Prostate gland (tissue), 2 donors: ENCODE data around the gene KCTD21.

ENCODE experiments used
- POLR2A ChIP-seq: fragments of 450-650 bp; IDR thresholded peaks from one replicate; pipeline ENCODE4 v1.6.1; 2016; ENCODE audit warnings: antibody characterized with exemption, mild to moderate bottlenecking
- POLR2AphosphoS5 ChIP-seq: sonication (generic); formaldehyde crosslinking; IDR thresholded peaks from one replicate; pipeline ENCODE4 v1.6.1; 2017; ENCODE audit warnings: antibody characterized with exemption
- TF ChIP-seq, protein P1 (sequence below), 4 experiments: fragments of 200-600 bp in 2 of 4; fragments of 450-650 bp in 2 of 4; sonication (generic) in 2 of 4; IDR thresholded peaks; 1 replicate in 3 of 4; 2 replicates in 1 of 4; pipeline ENCODE4 v1.5.1; 2016 to 2019; ENCODE audit warnings: antibody characterized with exemption in 4 of 4, mild to moderate bottlenecking in 2 of 4, moderate library complexity in 2 of 4

DNA sequence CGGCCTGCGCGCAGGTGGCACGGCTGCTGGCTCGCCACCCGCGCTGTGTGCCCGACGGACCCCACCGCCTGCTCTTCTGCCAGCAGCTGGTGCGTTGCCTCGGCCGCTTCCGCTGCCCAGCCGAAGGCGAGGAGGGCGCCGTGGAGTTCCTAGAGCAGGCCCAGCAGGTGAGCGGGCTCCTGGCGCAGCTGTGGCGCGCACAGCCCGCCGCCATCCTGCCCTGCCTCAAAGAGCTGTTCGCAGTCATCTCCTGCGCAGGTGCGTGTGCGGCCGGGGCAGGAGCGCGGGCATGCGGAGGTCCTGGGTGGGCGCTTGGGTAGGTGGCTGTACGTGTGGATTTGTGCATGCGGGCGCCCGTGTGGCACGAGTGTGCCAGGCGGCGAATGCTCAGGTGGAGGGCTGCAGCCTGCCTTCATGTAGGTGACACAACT is 8.2 kb upstream of the KCTD21 start:
- TF ChIP-seq, protein P1, sequence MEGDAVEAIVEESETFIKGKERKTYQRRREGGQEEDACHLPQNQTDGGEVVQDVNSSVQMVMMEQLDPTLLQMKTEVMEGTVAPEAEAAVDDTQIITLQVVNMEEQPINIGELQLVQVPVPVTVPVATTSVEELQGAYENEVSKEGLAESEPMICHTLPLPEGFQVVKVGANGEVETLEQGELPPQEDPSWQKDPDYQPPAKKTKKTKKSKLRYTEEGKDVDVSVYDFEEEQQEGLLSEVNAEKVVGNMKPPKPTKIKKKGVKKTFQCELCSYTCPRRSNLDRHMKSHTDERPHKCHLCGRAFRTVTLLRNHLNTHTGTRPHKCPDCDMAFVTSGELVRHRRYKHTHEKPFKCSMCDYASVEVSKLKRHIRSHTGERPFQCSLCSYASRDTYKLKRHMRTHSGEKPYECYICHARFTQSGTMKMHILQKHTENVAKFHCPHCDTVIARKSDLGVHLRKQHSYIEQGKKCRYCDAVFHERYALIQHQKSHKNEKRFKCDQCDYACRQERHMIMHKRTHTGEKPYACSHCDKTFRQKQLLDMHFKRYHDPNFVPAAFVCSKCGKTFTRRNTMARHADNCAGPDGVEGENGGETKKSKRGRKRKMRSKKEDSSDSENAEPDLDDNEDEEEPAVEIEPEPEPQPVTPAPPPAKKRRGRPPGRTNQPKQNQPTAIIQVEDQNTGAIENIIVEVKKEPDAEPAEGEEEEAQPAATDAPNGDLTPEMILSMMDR (IDR thresholded peaks at IDR 0.05): no peak
- TF ChIP-seq POLR2A (no peak), POLR2AphosphoS5 (no peak)
